MCF 10A (cell line): ENCODE measurements around the gene COL6A1. TPM values are rescaled to one million over a fixed set of nuclear protein-coding genes. Genes with fewer than 3 reads are reported as not detected.

Experiments
- BruUV-seq: library from RNA; stranded (reverse); fragments of 400-500 nt; replicated peaks from 2 replicates; lab custom pipeline; 2021; lab: Mats Ljungman, UMichigan
- CTCF ChIA-PET: fragments of 300-600 bp; sonication (Branson Sonifier 250); formaldehyde crosslinking; extraction: SDS; loops from one replicate; lab custom pipeline; 2021; ENCODE audit warnings: antibody characterized with exemption, inconsistent platforms; lab: Yijun Ruan, JAX
- POLR2A ChIA-PET: fragments of 300-600, 350-650 bp; sonication (Branson Sonifier 250); formaldehyde crosslinking; extraction: SDS; loops from one replicate; lab custom pipeline; 2020; ENCODE audit warnings: antibody characterized with exemption, inconsistent platforms; lab: Yijun Ruan, JAX
- DNase-seq: peaks from one replicate; pipeline ENCODE4 v3.0.0-alpha.2; 2018; ENCODE audit not compliant: unreplicated experiment
- H3K27ac Mint-ChIP-seq: one replicate; pipeline ENCODE4 v1.8.0; 2022; ENCODE audit warnings: mild to moderate bottlenecking, low read depth, mixed read lengths; ENCODE audit not compliant: unreplicated experiment
- H3K27me3 Mint-ChIP-seq: one replicate; pipeline ENCODE4 v1.8.0; 2022; ENCODE audit warnings: mixed read lengths; ENCODE audit not compliant: insufficient read depth, unreplicated experiment
- H3K36me3 Mint-ChIP-seq: one replicate; pipeline ENCODE4 v1.8.0; 2022; ENCODE audit warnings: mild to moderate bottlenecking, moderate library complexity, mixed read lengths; ENCODE audit not compliant: insufficient read depth, unreplicated experiment
- H3K4me1 Mint-ChIP-seq: one replicate; pipeline ENCODE4 v1.8.0; 2022; ENCODE audit warnings: mixed read lengths; ENCODE audit not compliant: insufficient read depth, unreplicated experiment
- H3K4me3 Mint-ChIP-seq: one replicate; pipeline ENCODE4 v1.8.0; 2022; ENCODE audit warnings: mild to moderate bottlenecking, moderate library complexity, mixed read lengths; ENCODE audit not compliant: unreplicated experiment
- H3K9me3 Mint-ChIP-seq: one replicate; pipeline ENCODE4 v1.8.0; 2022; ENCODE audit warnings: mixed read lengths; ENCODE audit not compliant: unreplicated experiment
- CTCF ChIP-seq: fragments of 200-600 bp; IDR thresholded peaks from one replicate; pipeline ENCODE4 v1.8.0; 2022; ENCODE audit warnings: antibody characterized with exemption, mild to moderate bottlenecking; ENCODE audit not compliant: unreplicated experiment
- intact Hi-C: fragments of 100-400 bp; cut with micrococcal nuclease; formaldehyde crosslinking; loops from 2 replicates; pipeline ENCODE4 v1.14.1; 2022
- total RNA-seq: library from RNA; stranded (reverse); gene quantifications from 2 replicates; pipeline ENCODE4 v1.2.3, GENCODE V29; 2022

COL6A1 gene
- total RNA-seq, 1 experiment from 2014 or later, result 3.2 TPM

GRCh38 chr21:46014828-46015227 lies 33.3 kb downstream of the COL6A1 start:
- no peak for DNase-seq
- no peaks in the 10 kb centered on the region for H3K4me1 Mint-ChIP-seq
- ChIA-PET POLR2A (no interaction called here), CTCF (no interaction called here)
- no peak overlapping the region for H3K4me3 Mint-ChIP-seq
- TF ChIP-seq CTCF, result no peak
- intact Hi-C loops, result no loop called here
- no peaks in the 10 kb centered on the region for H3K36me3 Mint-ChIP-seq
- H3K9me3 Mint-ChIP-seq, result no peaks in the 10 kb centered on the region
- no TSS peak for BruUV-seq
- H3K27me3 Mint-ChIP-seq, result peaks cover 83% of the 10 kb centered on the region
- H3K27ac Mint-ChIP-seq, result no peak overlapping the region

GRCh38 chr21:46017148-46017547 lies 35.6 kb downstream of the COL6A1 start:
- intact Hi-C loops, result no loop called here
- no peak for TF ChIP-seq CTCF
- Mint-ChIP-seq H3K36me3 (no peaks in the 10 kb centered on the region), H3K4me1 (no peaks in the 10 kb centered on the region), H3K9me3 (no peaks in the 10 kb centered on the region), H3K27me3 (peaks cover 86% of the 10 kb centered on the region), H3K4me3 (no peak overlapping the region), H3K27ac (no peak overlapping the region)
- ChIA-PET CTCF (no interaction called here), POLR2A (no interaction called here)
- DNase-seq, result no peak
- BruUV-seq, result no TSS peak

GRCh38 chr21:46017695-46018094 lies 36.1 kb downstream of the COL6A1 start:
- intact Hi-C loops, result no loop called here
- no peak for DNase-seq
- Mint-ChIP-seq H3K27ac (no peak overlapping the region), H3K36me3 (no peaks in the 10 kb centered on the region), H3K4me3 (no peak overlapping the region), H3K27me3 (peaks cover 80% of the 10 kb centered on the region), H3K4me1 (no peaks in the 10 kb centered on the region), H3K9me3 (no peaks in the 10 kb centered on the region)
- POLR2A ChIA-PET, result no interaction called here
- BruUV-seq, result no TSS peak
- TF ChIP-seq CTCF, result no peak
- CTCF ChIA-PET, result no interaction called here

- H3K9me3 Mint-ChIP-seq, result no peaks in the 10 kb centered on the region
- H3K27ac Mint-ChIP-seq, result no peak overlapping the region
- BruUV-seq, result no TSS peak
- H3K4me1 Mint-ChIP-seq, result no peaks in the 10 kb centered on the region
- H3K4me3 Mint-ChIP-seq, result no peak overlapping the region
- no peaks in the 10 kb centered on the region for H3K36me3 Mint-ChIP-seq
- POLR2A ChIA-PET, result no interaction called here
- CTCF ChIA-PET, result no interaction called here
- no peak for TF ChIP-seq CTCF
- intact Hi-C loops, result no loop called here
- peaks cover 75% of the 10 kb centered on the region for H3K27me3 Mint-ChIP-seq
- DNase-seq, result no peak
These were observed 37.0 kb downstream of the COL6A1 start for GRCh38 chr21:46018615-46019014.
